B cell (primary cell): ENCODE results near the gene GPI.

ENCODE experiments used
- EZH2 ChIP-seq: IDR thresholded peaks from 2 replicates; pipeline ENCODE4 v1.6.1; 2012; ENCODE audit warnings: borderline replicate concordance, low read depth, mild to moderate bottlenecking, moderate library complexity, low read length; ENCODE audit not compliant: insufficient read depth, poor library complexity, severe bottlenecking
- TF ChIP-seq, protein P1 (sequence below): fragments of 200-600 bp; IDR thresholded peaks from one replicate; pipeline ENCODE4 v1.8.0; 2022; ENCODE audit warnings: antibody characterized with exemption, mild to moderate bottlenecking

DNA sequence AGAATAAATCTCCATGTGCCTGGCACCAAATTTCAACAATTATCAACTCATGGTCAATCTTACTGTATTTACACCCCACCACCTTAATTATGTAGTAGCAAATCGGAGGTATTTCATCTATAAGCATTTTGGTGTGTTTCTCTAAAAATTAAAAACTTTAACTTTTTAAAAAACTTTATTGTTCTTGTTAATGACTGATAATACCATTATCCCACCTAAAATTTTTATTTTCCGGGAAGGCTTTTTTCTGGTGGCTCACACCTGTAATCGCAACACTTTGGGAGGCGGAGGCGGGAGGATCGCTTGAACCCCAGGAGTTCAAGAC, 38.8 kb downstream of the GPI start:
- TF ChIP-seq, protein P1, sequence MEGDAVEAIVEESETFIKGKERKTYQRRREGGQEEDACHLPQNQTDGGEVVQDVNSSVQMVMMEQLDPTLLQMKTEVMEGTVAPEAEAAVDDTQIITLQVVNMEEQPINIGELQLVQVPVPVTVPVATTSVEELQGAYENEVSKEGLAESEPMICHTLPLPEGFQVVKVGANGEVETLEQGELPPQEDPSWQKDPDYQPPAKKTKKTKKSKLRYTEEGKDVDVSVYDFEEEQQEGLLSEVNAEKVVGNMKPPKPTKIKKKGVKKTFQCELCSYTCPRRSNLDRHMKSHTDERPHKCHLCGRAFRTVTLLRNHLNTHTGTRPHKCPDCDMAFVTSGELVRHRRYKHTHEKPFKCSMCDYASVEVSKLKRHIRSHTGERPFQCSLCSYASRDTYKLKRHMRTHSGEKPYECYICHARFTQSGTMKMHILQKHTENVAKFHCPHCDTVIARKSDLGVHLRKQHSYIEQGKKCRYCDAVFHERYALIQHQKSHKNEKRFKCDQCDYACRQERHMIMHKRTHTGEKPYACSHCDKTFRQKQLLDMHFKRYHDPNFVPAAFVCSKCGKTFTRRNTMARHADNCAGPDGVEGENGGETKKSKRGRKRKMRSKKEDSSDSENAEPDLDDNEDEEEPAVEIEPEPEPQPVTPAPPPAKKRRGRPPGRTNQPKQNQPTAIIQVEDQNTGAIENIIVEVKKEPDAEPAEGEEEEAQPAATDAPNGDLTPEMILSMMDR: no peak
- TF ChIP-seq EZH2: no peak
